ENCODE measurements around the gene RAD18. TPM values are rescaled to one million over a fixed set of nuclear protein-coding genes. Genes with fewer than 3 reads are reported as not detected.

RAD18 gene
- total RNA-seq, 2 donors from 2014 or later, result 18.2 to 20.8 TPM

GRCh38 chr3:8863891-8864290, 99.4 kb downstream of the RAD18 start:
- Mint-ChIP-seq H3K27ac (no peak overlapping the region), H3K4me1 (peaks cover 3% of the 10 kb centered on the region), H3K4me3 (no peak overlapping the region), H3K27me3 (ENCODE audit: insufficient read depth) (no peaks in the 10 kb centered on the region), H3K36me3 (ENCODE audit: low read depth) (no peaks in the 10 kb centered on the region), H3K9me3 (no peaks in the 10 kb centered on the region)
- no peaks in the 10 kb centered on the region for H3K27me3 ChIP-seq (ENCODE audit: control insufficient read depth, insufficient read depth, low read length, poor library complexity, severe bottlenecking)
- 89% methylated on average over 4 of the region's 4 CpGs; no CpG with 5 or more reads in 1 of the 2 experiments for WGBS, 2 experiments (ENCODE audit: insufficient coverage in 1 of 2, insufficient read length in 1 of 2)
- H3K4me3 ChIP-seq (ENCODE audit: low read length), result no peak overlapping the region
- no peaks in the 10 kb centered on the region for H3K36me3 ChIP-seq (ENCODE audit: control insufficient read depth, insufficient read depth, low read length)
- H3K27ac ChIP-seq (ENCODE audit: low read depth, low read length), result no peak overlapping the region
- H3K9ac ChIP-seq (ENCODE audit: extremely low read depth, low read length, poor library complexity, severe bottlenecking), result no peak overlapping the region
- H3K4me1 ChIP-seq (ENCODE audit: control insufficient read depth, insufficient read depth, low read length), result no peaks in the 10 kb centered on the region
- no peak for DNase-seq
- TF ChIP-seq CTCF (conservative IDR thresholded peaks at IDR 0.05), result no peak
- no peaks in the 10 kb centered on the region for H3K9me3 ChIP-seq (ENCODE audit: control insufficient read depth, low read length)

- Histone ChIP-seq H3K9ac (ENCODE audit: extremely low read depth, low read length, poor library complexity, severe bottlenecking) (no peak overlapping the region), H3K27me3 (ENCODE audit: control insufficient read depth, insufficient read depth, low read length, poor library complexity, severe bottlenecking) (no peaks in the 10 kb centered on the region), H3K9me3 (ENCODE audit: control insufficient read depth, low read length) (no peaks in the 10 kb centered on the region), H3K4me1 (ENCODE audit: control insufficient read depth, insufficient read depth, low read length) (no peaks in the 10 kb centered on the region), H3K27ac (ENCODE audit: low read depth, low read length) (no peak overlapping the region), H3K36me3 (ENCODE audit: control insufficient read depth, insufficient read depth, low read length) (no peaks in the 10 kb centered on the region), H3K4me3 (ENCODE audit: low read length) (no peak overlapping the region)
- Mint-ChIP-seq H3K4me3 (no peak overlapping the region), H3K9me3 (no peaks in the 10 kb centered on the region), H3K36me3 (ENCODE audit: low read depth) (no peaks in the 10 kb centered on the region), H3K27me3 (ENCODE audit: insufficient read depth) (no peaks in the 10 kb centered on the region), H3K27ac (no peak overlapping the region), H3K4me1 (no peaks in the 10 kb centered on the region)
- no peak for TF ChIP-seq CTCF (conservative IDR thresholded peaks at IDR 0.05)
- no peak for DNase-seq
- WGBS, 2 experiments (ENCODE audit: insufficient coverage in 1 of 2, insufficient read length in 1 of 2), result 94 to 96% methylated on average over 8 of the region's 8 CpGs
Observed at GRCh38 chr3:8857720-8858367, 105.4 kb downstream of the RAD18 start.

- H3K9ac ChIP-seq (ENCODE audit: extremely low read depth, low read length, poor library complexity, severe bottlenecking), result no peak overlapping the region
- H3K36me3 Mint-ChIP-seq (ENCODE audit: low read depth), result no peaks in the 10 kb centered on the region
- no peak for TF ChIP-seq CTCF (conservative IDR thresholded peaks at IDR 0.05)
Observed at GRCh38 chr3:8856721-8857120, 106.6 kb downstream of the RAD18 start.

More at GRCh38 chr3:8856721-8857120, 106.6 kb downstream of the RAD18 start:
- no peak overlapping the region for H3K4me3 Mint-ChIP-seq
- WGBS, 2 experiments (ENCODE audit: insufficient coverage in 1 of 2, insufficient read length in 1 of 2), result 80 to 83% methylated on average over 1 of the region's 1 CpG
- no peaks in the 10 kb centered on the region for H3K4me1 Mint-ChIP-seq
- H3K4me1 ChIP-seq (ENCODE audit: control insufficient read depth, insufficient read depth, low read length), result no peaks in the 10 kb centered on the region
- no peak overlapping the region for H3K27ac Mint-ChIP-seq
- no peaks in the 10 kb centered on the region for H3K9me3 Mint-ChIP-seq
- DNase-seq, result no peak
- no peaks in the 10 kb centered on the region for H3K27me3 Mint-ChIP-seq (ENCODE audit: insufficient read depth)
- H3K4me3 ChIP-seq (ENCODE audit: low read length), result no peak overlapping the region
- H3K27ac ChIP-seq (ENCODE audit: low read depth, low read length), result no peak overlapping the region
- H3K9me3 ChIP-seq (ENCODE audit: control insufficient read depth, low read length), result no peaks in the 10 kb centered on the region
- H3K27me3 ChIP-seq (ENCODE audit: control insufficient read depth, insufficient read depth, low read length, poor library complexity, severe bottlenecking), result no peaks in the 10 kb centered on the region
- H3K36me3 ChIP-seq (ENCODE audit: control insufficient read depth, insufficient read depth, low read length), result no peaks in the 10 kb centered on the region
